Mesothelial cell of epicardium (in vitro differentiated cells): ENCODE data around the gene ALX3. TPM values are rescaled to one million over a fixed set of nuclear protein-coding genes. Genes with fewer than 3 reads are reported as not detected.

ENCODE experiments used
- total RNA-seq: library from RNA; stranded (reverse); gene quantifications from 3 replicates; pipeline ENCODE4 v1.2.1, GENCODE V29; 2021

The ALX3 gene
- total RNA-seq, 1 donor from 2014 or later, result 127 TPM

Other genes starting within 250 kb of the ALX3 start
- gene CSF1, start 159.8 kb downstream of the ALX3 start, total RNA-seq, result 27.1 to 28.9 TPM (median 27.4 TPM) in 3 replicates
- gene AHCYL1, start 85.9 kb downstream of the ALX3 start, total RNA-seq, result 98.7 to 102 TPM (median 102 TPM) in 3 replicates
- gene STRIP1, start 36.0 kb downstream of the ALX3 start, total RNA-seq, result 93.8 to 99.2 TPM (median 96.0 TPM) in 3 replicates
- 10.2 to 11.7 TPM (median 10.7 TPM) in 3 replicates for gene UBL4B, start 41.8 kb upstream of the ALX3 start, total RNA-seq
- 1.4 to 1.6 TPM (median 1.6 TPM) in 3 replicates for gene SLC6A17, start 79.8 kb upstream of the ALX3 start, total RNA-seq
- 4.5 to 5.4 TPM (median 5.1 TPM) in 3 replicates for gene KCNC4, start 139.6 kb upstream of the ALX3 start, total RNA-seq